GM21447 (cell line): Measurements from ENCODE around the gene CDH4.

Experiments
- ATAC-seq: cut with Tn5 transposase; IDR thresholded peaks from one replicate; pipeline ENCODE4 v1.9.1; 2021; ENCODE audit not compliant: unreplicated experiment

Gene CDH4

DNA sequence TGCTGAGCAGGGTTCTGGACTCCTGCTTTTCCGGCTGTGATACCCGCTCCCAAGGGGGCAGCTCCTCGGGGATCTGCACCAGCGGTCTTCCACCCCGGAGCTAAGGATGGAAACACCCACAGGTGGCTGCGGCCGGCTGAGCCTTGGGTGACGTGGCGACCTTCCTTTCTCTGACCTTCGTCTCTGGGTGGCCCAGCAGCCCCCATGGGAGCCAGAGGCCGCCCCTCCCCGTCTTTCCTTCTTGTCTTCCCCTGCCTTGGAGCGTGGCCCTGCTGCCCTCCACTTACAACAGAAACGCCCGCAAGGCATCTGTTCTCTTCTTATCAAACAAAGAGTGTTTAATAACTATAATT, 407.9 kb downstream of the CDH4 start:
- ATAC-seq = no peak

- no peak for ATAC-seq
These were observed 408.5 kb downstream of the CDH4 start for GRCh38 chr20:61660559-61660958.

- ATAC-seq = no peak
These were observed 409.0 kb downstream of the CDH4 start for GRCh38 chr20:61661025-61661424.

GRCh38 chr20:61661583-61661982, 409.5 kb downstream of the CDH4 start:
- no peak for ATAC-seq

DNA sequence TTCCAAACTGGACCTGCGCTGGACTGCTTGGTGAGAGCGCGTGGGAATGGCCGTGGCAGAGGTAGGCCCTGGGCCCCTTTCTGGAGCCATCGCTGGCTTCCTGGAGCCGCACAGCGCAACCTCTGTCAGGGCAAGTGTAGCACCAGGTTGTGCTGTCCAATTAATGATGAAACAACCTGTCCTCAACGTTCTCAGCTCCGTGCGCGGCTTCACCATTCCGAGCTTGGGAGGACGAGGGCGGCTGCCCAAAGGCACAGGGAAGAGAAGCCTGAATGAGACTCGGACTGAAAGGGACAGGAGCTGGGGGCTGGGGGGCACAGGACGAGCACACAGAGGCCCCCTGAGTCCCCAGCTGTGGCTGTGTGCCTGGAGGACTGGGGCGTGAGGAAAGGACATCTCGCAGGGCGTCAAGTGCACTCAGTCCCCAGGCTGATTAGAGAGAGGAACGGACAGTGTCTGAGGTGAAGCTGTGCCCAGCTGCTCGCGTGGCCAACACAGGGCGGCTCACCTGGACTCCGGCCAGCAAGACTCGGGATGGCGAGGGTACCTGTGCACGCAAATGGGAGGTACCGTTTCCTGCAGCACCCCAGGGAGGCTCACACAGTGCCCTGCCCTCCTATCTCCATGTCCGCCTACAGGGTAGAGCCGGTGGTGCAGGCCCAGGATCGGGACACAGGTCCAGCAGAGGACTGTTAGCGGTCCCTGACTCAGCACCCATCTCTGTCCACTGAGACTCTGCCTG, 410.3 kb downstream of the CDH4 start:
- no peak for ATAC-seq

GRCh38 chr20:61662968-61663331, 410.9 kb downstream of the CDH4 start:
- ATAC-seq = no peak

DNA sequence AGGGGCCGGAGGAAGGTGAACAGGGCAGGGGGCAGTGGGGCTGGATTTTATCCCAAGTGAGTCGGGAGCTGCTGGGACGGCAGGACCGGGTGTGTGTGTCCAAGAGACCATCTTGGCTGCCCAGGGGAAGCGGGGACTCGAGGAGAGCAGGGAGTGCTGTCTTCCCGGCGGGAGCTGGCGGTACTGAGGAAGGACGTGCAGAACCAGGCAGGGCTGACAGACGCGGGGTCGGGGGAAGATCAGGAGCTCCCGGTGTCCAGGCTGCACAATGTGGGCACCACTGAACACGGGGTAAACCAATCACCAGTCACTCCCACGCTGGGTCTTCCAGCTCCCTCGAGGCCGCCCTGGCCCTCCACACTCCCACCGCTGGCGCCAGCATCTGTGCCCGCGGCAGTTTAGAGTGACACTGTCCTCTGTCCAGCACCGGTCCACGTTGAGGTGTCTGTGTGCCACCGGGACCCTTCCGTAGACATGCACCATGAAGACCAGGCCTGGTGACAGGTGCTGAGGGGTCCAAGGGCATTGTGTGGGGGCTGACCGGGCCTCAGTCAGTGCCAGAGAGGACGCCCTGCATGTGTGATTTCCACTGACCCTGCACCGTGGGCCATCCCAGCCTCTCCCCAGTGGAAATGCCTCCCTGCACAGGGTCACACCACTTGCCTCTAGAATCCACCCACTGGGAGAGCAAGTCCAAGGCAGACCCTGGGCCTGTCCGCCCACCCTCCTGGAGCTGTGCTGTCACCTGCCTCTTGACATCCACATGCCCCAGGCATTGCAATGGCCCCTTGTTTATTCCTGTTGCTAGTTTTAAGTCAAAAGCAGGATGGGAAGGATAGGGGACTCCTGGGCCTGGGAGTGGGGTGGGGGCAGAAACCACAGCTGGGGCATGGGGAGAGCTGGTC, 411.7 kb downstream of the CDH4 start:
- no peak for ATAC-seq

DNA sequence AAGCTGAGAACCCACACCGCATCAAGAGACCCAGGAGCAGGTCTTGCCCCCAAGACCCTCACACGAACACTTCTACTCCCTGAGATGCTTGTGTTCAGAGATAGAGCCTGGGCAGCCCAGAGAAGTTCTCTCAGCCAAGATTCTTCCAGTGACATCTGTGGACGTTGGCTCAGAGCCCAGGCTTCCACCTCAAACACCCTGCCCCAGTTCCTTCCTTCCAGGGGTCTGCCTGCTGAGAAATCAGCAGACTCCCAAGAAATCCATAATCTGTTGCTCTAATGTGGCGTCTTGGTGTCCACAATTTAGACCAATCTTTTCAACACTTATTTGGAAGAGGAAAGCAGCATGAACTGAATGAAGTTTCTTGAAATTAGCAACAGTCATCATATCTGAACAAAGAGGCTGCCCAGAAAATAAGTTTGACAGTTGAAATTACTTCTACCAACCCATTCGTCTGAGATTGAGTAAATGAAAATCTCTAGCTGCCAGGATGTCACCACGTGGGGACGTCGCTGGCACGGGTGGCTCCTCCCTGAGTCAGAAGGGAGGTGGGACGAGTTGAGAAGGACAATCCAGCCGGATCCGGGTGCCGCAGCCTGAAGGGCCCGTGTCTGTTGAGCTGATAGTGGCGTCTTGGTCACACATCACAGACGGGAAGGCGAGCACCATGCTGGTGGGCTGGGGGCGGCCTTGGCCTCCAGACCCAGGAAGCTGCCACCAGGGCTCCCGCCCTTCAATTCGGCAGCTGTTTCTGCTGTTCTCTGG, 412.7 kb downstream of the CDH4 start:
- no peak for ATAC-seq

DNA sequence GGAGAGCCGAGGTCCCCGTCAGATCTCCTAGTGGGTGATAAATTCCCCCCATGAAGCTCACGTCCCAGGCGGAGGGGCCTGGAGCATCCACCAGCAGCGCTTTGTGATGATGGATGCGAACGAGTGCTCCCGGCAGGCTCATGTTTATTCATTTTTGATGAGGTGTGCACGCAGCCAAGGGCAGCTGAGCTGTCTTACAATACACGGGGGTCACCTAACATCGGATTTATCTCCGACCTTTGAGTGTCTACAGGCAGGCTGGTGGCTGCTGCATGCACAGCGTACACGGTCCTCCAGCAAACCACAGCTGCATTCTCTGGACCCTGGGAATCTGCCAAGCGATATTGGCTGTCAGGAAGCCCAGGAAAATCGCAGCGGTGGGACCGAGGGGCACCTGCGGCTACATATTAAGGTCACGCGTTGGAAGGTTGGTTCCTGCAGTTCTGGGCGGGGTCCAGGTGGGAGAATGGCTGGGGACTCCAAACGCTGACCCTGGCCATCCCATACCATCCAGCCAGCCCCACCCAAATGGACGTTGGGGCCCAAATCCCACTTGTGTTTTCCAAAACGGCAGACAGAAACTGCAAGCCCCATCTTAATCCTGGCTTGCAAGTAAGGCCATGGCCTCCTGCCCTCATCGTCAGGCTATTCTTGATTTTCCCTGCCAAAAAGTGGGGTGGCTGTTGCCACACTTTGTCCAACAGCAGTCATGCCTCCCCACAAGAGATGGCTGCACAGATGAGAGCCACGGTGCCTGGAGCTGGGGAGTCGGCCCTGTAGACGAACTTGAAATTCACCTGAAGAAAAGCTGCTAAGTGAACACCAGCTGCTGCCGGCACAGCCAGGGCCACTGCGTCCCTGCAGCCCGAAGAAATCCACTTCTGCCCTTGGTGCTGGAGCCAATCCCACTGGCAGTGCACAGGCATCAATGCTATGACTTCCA, 413.7 kb downstream of the CDH4 start:
- ATAC-seq = no peak

GRCh38 chr20:61666471-61666832, 414.4 kb downstream of the CDH4 start:
- no peak for ATAC-seq

DNA sequence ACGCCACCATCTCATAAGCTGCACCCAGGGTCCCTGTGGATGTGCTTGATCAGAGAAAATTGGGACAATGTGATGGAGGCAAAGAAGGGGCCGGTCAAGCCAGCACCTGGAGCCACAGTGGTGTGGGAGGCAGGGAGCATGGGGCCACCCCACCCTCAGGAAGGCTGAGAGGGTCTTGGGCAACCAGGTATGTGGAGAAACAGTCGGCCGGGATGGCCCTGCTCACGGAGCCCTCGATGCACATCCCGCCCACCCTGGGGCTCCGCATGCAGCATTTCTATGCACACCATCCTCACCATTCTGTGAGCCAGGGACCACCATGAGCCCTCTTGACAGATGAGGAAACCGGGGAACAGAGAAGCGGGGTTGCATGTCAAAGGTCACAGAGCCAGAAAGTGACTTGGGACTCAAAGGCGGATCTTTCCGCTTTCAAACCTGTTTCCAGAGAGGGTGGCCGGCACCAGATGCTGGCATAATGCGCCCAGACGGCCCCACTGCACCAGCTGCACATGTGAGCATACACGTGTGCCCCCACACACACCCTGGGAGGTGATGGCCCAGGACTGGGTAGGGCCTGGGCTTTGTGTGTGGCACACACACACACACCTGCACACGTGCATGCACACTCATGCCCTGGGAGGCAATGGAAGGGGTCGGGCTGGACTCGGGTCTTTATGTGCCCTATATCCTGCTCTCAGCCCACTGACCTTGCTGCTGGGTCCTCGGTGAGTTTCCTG, 415.2 kb downstream of the CDH4 start:
- ATAC-seq = no peak

GRCh38 chr20:61668065-61668650, 416.1 kb downstream of the CDH4 start:
- no peak for ATAC-seq

- ATAC-seq = no peak
These were observed 416.9 kb downstream of the CDH4 start for GRCh38 chr20:61668771-61669503.

GRCh38 chr20:61670274-61670673, 418.2 kb downstream of the CDH4 start:
- ATAC-seq = no peak

DNA sequence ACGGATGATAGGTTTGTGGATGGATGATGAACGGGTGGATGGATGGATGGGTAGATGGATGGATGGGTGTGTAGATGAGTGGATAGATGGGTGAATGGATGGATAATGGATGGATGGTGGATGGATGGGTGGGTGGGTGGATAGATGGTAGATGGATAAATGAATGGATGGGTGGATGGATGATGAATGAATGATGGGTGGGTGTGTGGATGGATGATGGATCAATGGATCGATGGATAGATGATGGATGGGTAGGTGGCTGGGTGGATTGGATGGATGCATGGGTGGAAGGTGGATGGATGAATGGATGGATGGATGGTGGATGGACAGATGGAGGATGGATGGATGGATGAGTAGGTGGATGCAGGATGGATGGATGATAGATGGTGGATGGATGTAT, 419.5 kb downstream of the CDH4 start:
- ATAC-seq = no peak

- ATAC-seq = no peak
These were observed 421.2 kb downstream of the CDH4 start for GRCh38 chr20:61673152-61673847.

DNA sequence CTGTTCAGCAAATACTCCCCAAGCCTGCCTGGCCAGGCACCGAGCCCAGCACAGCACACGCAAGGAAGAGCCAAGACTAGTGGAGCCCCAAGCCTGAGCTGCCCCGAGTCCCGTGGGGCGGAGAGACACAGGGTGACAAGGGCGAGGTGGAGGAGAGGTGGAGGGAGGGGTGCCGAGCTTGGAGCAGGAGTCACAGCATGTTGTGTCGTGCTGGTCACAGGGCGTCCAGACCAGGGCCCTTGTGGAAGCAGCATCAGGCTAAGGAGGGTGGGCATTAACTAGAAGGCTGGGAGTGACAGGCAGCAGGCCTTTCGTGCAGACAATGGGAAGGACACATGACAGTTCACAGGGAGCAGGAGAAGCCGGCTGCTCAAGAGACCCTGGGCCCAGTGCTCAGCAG, 422.1 kb downstream of the CDH4 start:
- ATAC-seq = no peak

DNA sequence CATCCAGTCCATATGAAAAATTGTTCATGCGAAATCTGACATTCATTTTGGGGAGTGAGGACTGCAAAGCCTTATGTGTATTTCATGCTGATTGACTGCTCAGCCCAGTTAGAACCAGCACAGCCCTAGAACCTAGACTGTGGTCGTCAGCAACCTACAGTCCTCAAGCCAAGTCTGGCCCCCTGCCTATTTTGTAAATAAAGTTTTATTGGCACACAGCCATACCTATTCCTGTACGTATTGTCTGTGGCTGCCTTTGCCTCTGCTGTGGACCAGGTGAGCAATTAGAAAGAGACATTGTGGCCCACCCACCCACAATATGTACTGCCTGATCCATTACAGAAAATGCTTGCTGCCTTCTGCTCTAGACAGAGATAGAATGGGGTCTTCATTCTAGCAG, 422.6 kb downstream of the CDH4 start:
- ATAC-seq = no peak
